Keratinocyte (primary cell): ENCODE data around the gene SMIM24. TPM values are rescaled to one million over a fixed set of nuclear protein-coding genes. Genes with fewer than 3 reads are reported as not detected.

Experiments used
- DNase-seq: peaks from one replicate; pipeline ENCODE4 v3.0.0-alpha.2; 2011; ENCODE audit warnings: low read depth, missing footprints, low spot score
- FAIRE-seq: peaks from 2 replicates; lab custom pipeline; 2011; peaks lifted over from hg19 to GRCh38; lab: Jason Lieb, UNC
- H2AFZ ChIP-seq: 2 replicates; pipeline ENCODE4 v1.6.0; 2012; ENCODE audit warnings: low read length, control low read depth, inconsistent platforms; ENCODE audit not compliant: control insufficient read depth
- H3K27ac ChIP-seq: 2 replicates; pipeline ENCODE4 v1.5.1; 2011; ENCODE audit warnings: low read length; ENCODE audit not compliant: control insufficient read depth, insufficient read depth
- H3K27me3 ChIP-seq: 3 replicates; pipeline ENCODE4 v1.6.0; 2011; ENCODE audit warnings: low read length; ENCODE audit not compliant: control insufficient read depth, insufficient read depth; ENCODE audit errors: extremely low read depth
- H3K36me3 ChIP-seq, 2 experiments: 2 replicates in 1 of 2; 3 replicates in 1 of 2; pipeline ENCODE4 v1.5.1; 2011; ENCODE audit warnings: low read length in 2 of 2, mild to moderate bottlenecking in 1 of 2; ENCODE audit not compliant: control insufficient read depth in 2 of 2, insufficient read depth in 2 of 2; ENCODE audit errors: extremely low read depth in 1 of 2
- H3K4me1 ChIP-seq: 3 replicates; pipeline ENCODE4 v1.5.1; 2011; ENCODE audit warnings: low read length; ENCODE audit not compliant: control insufficient read depth, insufficient read depth; ENCODE audit errors: extremely low read depth
- H3K4me2 ChIP-seq: 3 replicates; pipeline ENCODE4 v1.6.0; 2011; ENCODE audit warnings: low read depth, low read length; ENCODE audit not compliant: control insufficient read depth, insufficient read depth; ENCODE audit errors: extremely low read depth
- H3K4me3 ChIP-seq, 3 experiments: fragments of 200-600 bp in 1 of 3; sonication (generic) in 1 of 3; 2 replicates in 2 of 3; 3 replicates in 1 of 3; pipeline ENCODE4 v1.5.1; 2011 to 2016; ENCODE audit warnings: low read length in 3 of 3, mild to moderate bottlenecking in 3 of 3, control low read depth in 2 of 3, inconsistent platforms in 1 of 3, low read depth in 1 of 3, mixed read lengths in 1 of 3, mixed run types in 1 of 3, moderate library complexity in 1 of 3; ENCODE audit not compliant: control insufficient read depth in 2 of 3, insufficient read depth in 2 of 3; ENCODE audit errors: extremely low read depth in 1 of 3
- H3K79me2 ChIP-seq: 2 replicates; pipeline ENCODE4 v1.6.0; 2012; ENCODE audit warnings: low read length; ENCODE audit not compliant: control insufficient read depth, insufficient read depth
- H3K9ac ChIP-seq: 3 replicates; pipeline ENCODE4 v1.6.0; 2011; ENCODE audit warnings: low read length; ENCODE audit not compliant: control insufficient read depth, insufficient read depth; ENCODE audit errors: extremely low read depth
- H3K9me1 ChIP-seq: 3 replicates; pipeline ENCODE4 v1.6.0; 2011; ENCODE audit warnings: low read length; ENCODE audit not compliant: control insufficient read depth, insufficient read depth; ENCODE audit errors: extremely low read depth
- H3K9me3 ChIP-seq: 2 replicates; pipeline ENCODE4 v1.5.1; 2012; ENCODE audit warnings: low read depth, low read length; ENCODE audit not compliant: control insufficient read depth
- H4K20me1 ChIP-seq: 3 replicates; pipeline ENCODE4 v1.6.0; 2011; ENCODE audit warnings: low read length; ENCODE audit not compliant: control insufficient read depth, insufficient read depth; ENCODE audit errors: extremely low read depth
- CTCF ChIP-seq, 3 experiments: IDR thresholded peaks in 1 of 3; conservative IDR thresholded peaks in 1 of 3; optimal IDR thresholded peaks in 1 of 3; 2 replicates in 2 of 3; 3 replicates in 1 of 3; pipeline versions ENCODE3 to v1.5.1; 2011; ENCODE audit warnings: low read length in 3 of 3, mild to moderate bottlenecking in 3 of 3, moderate library complexity in 2 of 3, control low read depth in 1 of 3, inconsistent platforms in 1 of 3; ENCODE audit not compliant: insufficient read depth in 2 of 3; ENCODE audit errors: extremely low read depth in 1 of 3
- EZH2 ChIP-seq: IDR thresholded peaks from one replicate; pipeline ENCODE4 v1.6.1; 2012; ENCODE audit warnings: inconsistent platforms, mild to moderate bottlenecking, low read length, moderate library complexity
- dilution Hi-C: fragments of 300-500 bp; cut with MboI; formaldehyde crosslinking; loops from one replicate; pipeline ENCODE4 v1.7.0; 2020; ENCODE audit warnings: low sequenced_read_pairs; ENCODE audit not compliant: extremely low pct_ligation_motif_present
- polyA plus RNA-seq, 5 experiments: library from polyadenylated mRNA; depleted of rRNA in 3 of 5; stranded (reverse) in 3 of 5; stranded (forward) in 1 of 5; unstranded in 1 of 5; fragments of >200 nt; gene quantifications; 1 replicate in 1 of 5; 2 replicates in 3 of 5; 3 replicates in 1 of 5; pipeline versions ENCODE4 v1.2.1 to v1.2.3, GENCODE V29; 2011 to 2012; ENCODE audit warnings: missing spikeins in 2 of 5, low read depth in 1 of 5, low replicate concordance in 1 of 5

Gene SMIM24
- polyA plus RNA-seq, 1 donor (not counting 4 experiments of a cell fraction or from before 2014, with no cell fraction given) = not detected

GRCh38 chr19:3465552-3465951 is 14.8 kb downstream of the SMIM24 start:
- H3K27ac ChIP-seq = no peak overlapping the region
- no peak overlapping the region for H3K4me3 ChIP-seq
- H2AFZ ChIP-seq = no peak overlapping the region
- peaks cover 2% of the 10 kb centered on the region for H3K9me3 ChIP-seq
- H4K20me1 ChIP-seq = peaks cover 3% of the 10 kb centered on the region
- FAIRE-seq = no peak
- dilution Hi-C loops = no loop called here
- no peak for TF ChIP-seq CTCF (optimal IDR thresholded peaks at IDR 0.05 in 1 of 3, IDR thresholded peaks at IDR 0.05 in 1 of 3, conservative IDR thresholded peaks at IDR 0.05 in 1 of 3; ENCODE audit: extremely low read depth in 1 of 3, insufficient read depth in 2 of 3, low read length in 3 of 3)
- no peak for TF ChIP-seq EZH2
- H3K36me3 ChIP-seq = peaks cover 0 to 2% of the 10 kb centered on the region in 2 experiments
- no peaks in the 10 kb centered on the region for H3K9me1 ChIP-seq
- no peak for DNase-seq
- H3K79me2 ChIP-seq = no peaks in the 10 kb centered on the region
- peaks cover 5% of the 10 kb centered on the region for H3K27me3 ChIP-seq
- H3K4me2 ChIP-seq = no peak overlapping the region
- H3K4me1 ChIP-seq = no peaks in the 10 kb centered on the region
- no peak overlapping the region for H3K9ac ChIP-seq

GRCh38 chr19:3464587-3465235 is 15.6 kb downstream of the SMIM24 start:
- no peak overlapping the region for H3K9ac ChIP-seq
- DNase-seq (no peak), FAIRE-seq (no peak)
- peaks cover 2% of the 10 kb centered on the region for H3K9me3 ChIP-seq
- H4K20me1 ChIP-seq = no peaks in the 10 kb centered on the region
- H2AFZ ChIP-seq = no peak overlapping the region
- H3K27me3 ChIP-seq = no peaks in the 10 kb centered on the region
- no peaks in the 10 kb centered on the region for H3K4me1 ChIP-seq
- no peak overlapping the region for H3K4me2 ChIP-seq
- dilution Hi-C loops = no loop called here
- H3K79me2 ChIP-seq = no peaks in the 10 kb centered on the region
- no peak for TF ChIP-seq CTCF (optimal IDR thresholded peaks at IDR 0.05 in 1 of 3, IDR thresholded peaks at IDR 0.05 in 1 of 3, conservative IDR thresholded peaks at IDR 0.05 in 1 of 3; ENCODE audit: extremely low read depth in 1 of 3, insufficient read depth in 2 of 3, low read length in 3 of 3)
- TF ChIP-seq EZH2 = no peak
- H3K9me1 ChIP-seq = no peaks in the 10 kb centered on the region
- H3K4me3 ChIP-seq = no peak overlapping the region
- no peak overlapping the region for H3K27ac ChIP-seq
- peaks cover 2 to 5% of the 10 kb centered on the region in 2 experiments for H3K36me3 ChIP-seq
